HCT116 (cell line): ENCODE data around the gene PBX3.

Experiments
- CEBPB ChIP-seq: IDR thresholded peaks from 2 replicates; pipeline ENCODE4 v1.6.1; 2012; ENCODE audit warnings: low read depth
- ELF1 ChIP-seq: IDR thresholded peaks from 2 replicates; pipeline ENCODE4 v1.6.1; 2012; ENCODE audit warnings: low read depth, borderline replicate concordance
- EZH2 ChIP-seq: fragments of 200-600 bp; sonication (generic); IDR thresholded peaks from 2 replicates; pipeline ENCODE4 v1.6.1; 2017; ENCODE audit warnings: antibody characterized with exemption, mixed run types
- JUND ChIP-seq: IDR thresholded peaks from 2 replicates; pipeline ENCODE4 v1.6.1; 2012
- POLR2A ChIP-seq: IDR thresholded peaks from 2 replicates; pipeline ENCODE4 v1.7.0; 2011; ENCODE audit warnings: borderline replicate concordance; ENCODE audit not compliant: insufficient read depth, insufficient read length; ENCODE audit errors: extremely low read depth
- SRF ChIP-seq: IDR thresholded peaks from 2 replicates; pipeline ENCODE4 v1.6.1; 2012; ENCODE audit warnings: low read depth
- TF ChIP-seq, protein P1 (sequence below), 3 experiments: fragments of 200-600 bp in 1 of 3; sonication (generic) in 1 of 3; IDR thresholded peaks in 2 of 3; conservative IDR thresholded peaks in 1 of 3; 2 replicates each; pipeline ENCODE4 v1.5.1; 2012 to 2017; ENCODE audit warnings: low read depth in 2 of 3, low read length in 2 of 3, antibody characterized with exemption in 1 of 3, borderline replicate concordance in 1 of 3, control low read depth in 1 of 3, mild to moderate bottlenecking in 1 of 3, mixed read lengths in 1 of 3, mixed run types in 1 of 3, moderate library complexity in 1 of 3; ENCODE audit not compliant: insufficient read depth in 1 of 3

DNA sequence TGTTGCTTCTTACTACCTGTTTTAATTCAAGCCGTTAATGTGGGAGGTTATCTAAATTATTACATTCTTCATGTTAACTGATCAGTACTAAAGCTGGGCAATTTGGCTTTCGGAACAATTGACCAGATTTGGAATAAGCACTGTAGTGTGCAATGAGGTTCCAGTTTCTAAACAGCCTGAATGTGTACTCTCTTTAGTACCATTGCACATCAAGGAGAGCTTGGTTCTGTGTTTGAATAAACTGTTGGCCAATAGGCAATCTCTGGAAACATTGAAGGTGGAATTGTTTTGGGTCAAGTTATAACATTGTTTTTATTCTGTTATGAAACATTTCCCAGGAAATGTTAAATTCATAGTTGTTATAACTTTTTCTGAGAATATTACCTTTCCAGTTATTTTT lies 105.2 kb downstream of the PBX3 start:
- TF ChIP-seq POLR2A: no peak
- TF ChIP-seq, protein P1, sequence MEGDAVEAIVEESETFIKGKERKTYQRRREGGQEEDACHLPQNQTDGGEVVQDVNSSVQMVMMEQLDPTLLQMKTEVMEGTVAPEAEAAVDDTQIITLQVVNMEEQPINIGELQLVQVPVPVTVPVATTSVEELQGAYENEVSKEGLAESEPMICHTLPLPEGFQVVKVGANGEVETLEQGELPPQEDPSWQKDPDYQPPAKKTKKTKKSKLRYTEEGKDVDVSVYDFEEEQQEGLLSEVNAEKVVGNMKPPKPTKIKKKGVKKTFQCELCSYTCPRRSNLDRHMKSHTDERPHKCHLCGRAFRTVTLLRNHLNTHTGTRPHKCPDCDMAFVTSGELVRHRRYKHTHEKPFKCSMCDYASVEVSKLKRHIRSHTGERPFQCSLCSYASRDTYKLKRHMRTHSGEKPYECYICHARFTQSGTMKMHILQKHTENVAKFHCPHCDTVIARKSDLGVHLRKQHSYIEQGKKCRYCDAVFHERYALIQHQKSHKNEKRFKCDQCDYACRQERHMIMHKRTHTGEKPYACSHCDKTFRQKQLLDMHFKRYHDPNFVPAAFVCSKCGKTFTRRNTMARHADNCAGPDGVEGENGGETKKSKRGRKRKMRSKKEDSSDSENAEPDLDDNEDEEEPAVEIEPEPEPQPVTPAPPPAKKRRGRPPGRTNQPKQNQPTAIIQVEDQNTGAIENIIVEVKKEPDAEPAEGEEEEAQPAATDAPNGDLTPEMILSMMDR (IDR thresholded peaks at IDR 0.05 in 2 of 3, conservative IDR thresholded peaks at IDR 0.05 in 1 of 3; ENCODE audit: borderline replicate concordance in 1 of 3, insufficient read depth in 1 of 3, low read depth in 2 of 3, low read length in 2 of 3): no peak
- TF ChIP-seq ELF1: no peak
- TF ChIP-seq SRF: no peak
- no peak for TF ChIP-seq JUND
- no peak for TF ChIP-seq EZH2
- no peak for TF ChIP-seq CEBPB
